Activated T-cell treated with anti-CD3 and anti-CD28 coated beads for 4 hours (primary cell): ENCODE measurements around the gene TNK2.
"Not testable (repeated sequence)": the region's sequence is repeated elsewhere in the genome, so short reads cannot be mapped to it uniquely, and the experiment has no call there.

Experiments
- DNase-seq: peaks from one replicate; pipeline ENCODE4 v3.0.0-alpha.2; 2020

TNK2 gene

GRCh38 chr3:195844671-195845218, 63.6 kb downstream of the TNK2 start:
- no peak for DNase-seq

GRCh38 chr3:195839260-195840010, 68.9 kb downstream of the TNK2 start:
- no peak for DNase-seq

GRCh38 chr3:195838714-195839113, 69.6 kb downstream of the TNK2 start:
- no peak for DNase-seq

GRCh38 chr3:195836476-195837135, 71.7 kb downstream of the TNK2 start:
- DNase-seq: no peak

GRCh38 chr3:195835791-195836190, 72.6 kb downstream of the TNK2 start:
- DNase-seq: no peak

GRCh38 chr3:195834675-195835583, 73.4 kb downstream of the TNK2 start:
- DNase-seq: no peak

GRCh38 chr3:195829897-195830254, 78.5 kb downstream of the TNK2 start:
- no peak for DNase-seq

GRCh38 chr3:195828762-195829161, 79.6 kb downstream of the TNK2 start:
- no peak for DNase-seq

GRCh38 chr3:195825857-195826804, 82.2 kb downstream of the TNK2 start:
- DNase-seq: no peak

GRCh38 chr3:195825191-195825588, 83.2 kb downstream of the TNK2 start:
- no peak for DNase-seq

- DNase-seq: not testable (repeated sequence)
These were observed 83.7 kb downstream of the TNK2 start for GRCh38 chr3:195824425-195825190.

GRCh38 chr3:195823999-195824398, 84.4 kb downstream of the TNK2 start:
- DNase-seq: no peak

GRCh38 chr3:195823280-195823679, 85.1 kb downstream of the TNK2 start:
- DNase-seq: no peak

- DNase-seq: no peak
These were observed 86.1 kb downstream of the TNK2 start for GRCh38 chr3:195822131-195822696.

GRCh38 chr3:195821403-195822130, 86.8 kb downstream of the TNK2 start:
- no peak for DNase-seq

GRCh38 chr3:195820901-195821300, 87.5 kb downstream of the TNK2 start:
- DNase-seq: no peak

GRCh38 chr3:195820186-195820585, 88.2 kb downstream of the TNK2 start:
- no peak for DNase-seq

GRCh38 chr3:195818301-195818700, 90.0 kb downstream of the TNK2 start:
- DNase-seq: no peak

- DNase-seq: no peak
These were observed 90.7 kb downstream of the TNK2 start for GRCh38 chr3:195817578-195818135.
